ENCODE results near the gene TCP1. TPM values are rescaled to one million over a fixed set of nuclear protein-coding genes. Genes with fewer than 3 reads are reported as not detected.
"Not testable (repeated sequence)": the region's sequence is repeated elsewhere in the genome, so short reads cannot be mapped to it uniquely, and the experiment has no call there.

Gene TCP1
- total and polyA plus RNA-seq, 9 donors = 83.5 to 237 (median 162) TPM

GRCh38 chr6:159821122-159821521 is 31.7 kb upstream of the TCP1 start:
- Histone ChIP-seq H3K4me3 (no peak overlapping the region), H3K36me3 (no peaks in the 10 kb centered on the region), H3K9me3 (no peaks in the 10 kb centered on the region), H3K27me3 (no peaks in the 10 kb centered on the region), H3K4me1 (ENCODE audit: insufficient read depth) (no peaks in the 10 kb centered on the region), H3K27ac (no peak overlapping the region)
- intact Hi-C loops (cut with DNase I) = no loop called here
- no peak for DNase-seq
- TF ChIP-seq EP300 (IDR thresholded peaks at IDR 0.05) = no peak
- no peak for TF ChIP-seq POLR2A (IDR thresholded peaks at IDR 0.05)
- TF ChIP-seq CTCF (IDR thresholded peaks at IDR 0.05) = no peak
- 87 to 88% (median 88%) methylated on average over 11 of the region's 11 CpGs for WGBS, 3 donors

GRCh38 chr6:159819932-159820640 is 30.7 kb upstream of the TCP1 start:
- TF ChIP-seq POLR2A (IDR thresholded peaks at IDR 0.05) = no peak
- no peak for TF ChIP-seq CTCF (IDR thresholded peaks at IDR 0.05)
- TF ChIP-seq EP300 (IDR thresholded peaks at IDR 0.05) = no peak
- no peaks in the 10 kb centered on the region for H3K4me1 ChIP-seq (ENCODE audit: insufficient read depth)
- H3K36me3 ChIP-seq = no peaks in the 10 kb centered on the region
- H3K4me3 ChIP-seq = no peak overlapping the region
- intact Hi-C loops (cut with DNase I) = no loop called here
- no peaks in the 10 kb centered on the region for H3K9me3 ChIP-seq
- H3K27ac ChIP-seq = no peak overlapping the region
- whole genome bisulfite sequencing, 3 donors = 61 to 69% (median 66%) methylated on average over 28 of the region's 28 CpGs
- no peaks in the 10 kb centered on the region for H3K27me3 ChIP-seq
- DNase-seq = no peak

GRCh38 chr6:159819098-159819497 is 29.7 kb upstream of the TCP1 start:
- DNase-seq = no peak
- 80 to 88% (median 85%) methylated on average over 16 of the region's 16 CpGs for WGBS, 3 donors
- Histone ChIP-seq H3K4me1 (ENCODE audit: insufficient read depth) (no peaks in the 10 kb centered on the region), H3K27ac (no peak overlapping the region), H3K4me3 (no peak overlapping the region), H3K36me3 (no peaks in the 10 kb centered on the region), H3K9me3 (no peaks in the 10 kb centered on the region), H3K27me3 (no peaks in the 10 kb centered on the region)
- intact Hi-C loops (cut with DNase I) = no loop called here
- TF ChIP-seq CTCF (IDR thresholded peaks at IDR 0.05) = no peak
- TF ChIP-seq EP300 (IDR thresholded peaks at IDR 0.05) = no peak
- TF ChIP-seq POLR2A (IDR thresholded peaks at IDR 0.05) = no peak

GRCh38 chr6:159817951-159818739 is 28.7 kb upstream of the TCP1 start:
- Histone ChIP-seq H3K27me3 (no peaks in the 10 kb centered on the region), H3K27ac (no peak overlapping the region), H3K9me3 (no peaks in the 10 kb centered on the region), H3K4me1 (ENCODE audit: insufficient read depth) (no peaks in the 10 kb centered on the region), H3K4me3 (no peak overlapping the region), H3K36me3 (no peaks in the 10 kb centered on the region)
- TF ChIP-seq POLR2A (IDR thresholded peaks at IDR 0.05) (no peak), CTCF (IDR thresholded peaks at IDR 0.05) (no peak), EP300 (IDR thresholded peaks at IDR 0.05) (no peak)
- DNase-seq = no peak
- 88 to 91% (median 88%) methylated on average over 23 of the region's 23 CpGs for WGBS, 3 donors
- intact Hi-C loops (cut with DNase I) = no loop called here

GRCh38 chr6:159816775-159817174 is 27.4 kb upstream of the TCP1 start:
- H3K9me3 ChIP-seq; intact Hi-C loops (cut with DNase I); H3K4me3 ChIP-seq; H3K36me3 ChIP-seq; H3K27me3 ChIP-seq; H3K27ac ChIP-seq; H3K4me1 ChIP-seq (ENCODE audit: insufficient read depth); DNase-seq: not testable (repeated sequence)
- WGBS, 3 donors = 70 to 85% (median 79%) methylated on average over 3 of the region's 3 CpGs
